Neural cell (in vitro differentiated cells): ENCODE data around the gene IRF3. TPM values are rescaled to one million over a fixed set of nuclear protein-coding genes. Genes with fewer than 3 reads are reported as not detected.

ENCODE experiments used
- H2AFZ ChIP-seq: fragments of 200-600, 300-800 bp; sonication (generic), shearing (Covaris generic); 2 replicates; pipeline ENCODE4 v1.6.0; 2014; ENCODE audit warnings: low read depth, mild to moderate bottlenecking, antibody characterized with exemption, low read length, moderate library complexity
- H3F3A ChIP-seq: fragments of 200-600 bp; shearing (Covaris generic); 2 replicates; pipeline ENCODE4 v1.6.1; 2016; ENCODE audit warnings: mild to moderate bottlenecking, moderate library complexity, mixed read lengths, antibody characterized with exemption, low read length; ENCODE audit not compliant: insufficient read depth, poor library complexity, severe bottlenecking
- H3K27ac ChIP-seq: fragments of 200-600, 300-800 bp; sonication (generic), shearing (Covaris generic); 2 replicates; pipeline ENCODE4 v1.5.1; 2014; ENCODE audit warnings: mild to moderate bottlenecking, low read length, moderate library complexity
- H3K27me3 ChIP-seq: fragments of 300-800, 200-600 bp; sonication (generic), shearing (Covaris generic); 2 replicates; pipeline ENCODE4 v1.6.0; 2014; ENCODE audit warnings: mild to moderate bottlenecking, low read depth, low read length, moderate library complexity; ENCODE audit not compliant: insufficient read depth
- H3K36me3 ChIP-seq: fragments of 300-800, 200-600 bp; sonication (generic), shearing (Covaris generic); 2 replicates; pipeline ENCODE4 v1.5.1; 2014; ENCODE audit warnings: mild to moderate bottlenecking, antibody characterized with exemption, low read length, moderate library complexity; ENCODE audit not compliant: insufficient read depth
- H3K4me2 ChIP-seq: fragments of 300-800, 200-600 bp; sonication (generic), shearing (Covaris generic); 2 replicates; pipeline ENCODE4 v1.6.0; 2014; ENCODE audit warnings: mild to moderate bottlenecking, low read length
- H3K4me3 ChIP-seq: fragments of 300-800, 200-600 bp; sonication (generic), shearing (Covaris generic); 2 replicates; pipeline ENCODE4 v1.5.1; 2014; ENCODE audit warnings: mild to moderate bottlenecking, low read length, moderate library complexity
- H3K79me2 ChIP-seq: fragments of 200-600 bp; shearing (Covaris generic); replicated peaks from 2 replicates; pipeline ENCODE4 v1.6.0; 2014; ENCODE audit warnings: mild to moderate bottlenecking, low read length, moderate library complexity; ENCODE audit not compliant: insufficient read depth
- H3K9ac ChIP-seq: fragments of 300-800, 200-600 bp; sonication (generic), shearing (Covaris generic); 2 replicates; pipeline ENCODE4 v1.6.1; 2016; ENCODE audit warnings: mild to moderate bottlenecking, low read length, mixed read lengths
- H3K9me2 ChIP-seq: fragments of 200-600 bp; shearing (Covaris generic); 2 replicates; pipeline ENCODE4 v1.6.1; 2016; ENCODE audit warnings: mild to moderate bottlenecking, low read length, mixed read lengths; ENCODE audit not compliant: insufficient read depth
- H3K9me3 ChIP-seq: fragments of 200-600, 300-800 bp; sonication (generic), shearing (Covaris generic); 2 replicates; pipeline ENCODE4 v1.6.1; 2016; ENCODE audit warnings: mild to moderate bottlenecking, mixed run types, low read length, moderate library complexity, mixed read lengths
- H4K20me1 ChIP-seq: fragments of 200-600 bp; shearing (Covaris generic); 2 replicates; pipeline ENCODE4 v1.6.1; 2016; ENCODE audit warnings: mild to moderate bottlenecking, mixed run types; ENCODE audit not compliant: insufficient read depth
- EP300 ChIP-seq: fragments of 450-650 bp; conservative IDR thresholded peaks from 2 replicates; pipeline ENCODE4 v1.6.1; 2014; ENCODE audit warnings: antibody characterized with exemption, mild to moderate bottlenecking, moderate library complexity; ENCODE audit not compliant: poor library complexity, severe bottlenecking
- EZH2 ChIP-seq: fragments of 200-600, 300-800 bp; shearing (Covaris generic), sonication (generic); IDR thresholded peaks from 2 replicates; pipeline ENCODE4 v1.6.1; 2014; ENCODE audit warnings: antibody characterized with exemption, low read length, borderline replicate concordance, mild to moderate bottlenecking; ENCODE audit not compliant: insufficient read depth, poor library complexity, severe bottlenecking
- MXI1 ChIP-seq: fragments of 450-650 bp; conservative IDR thresholded peaks from 2 replicates; pipeline ENCODE4 v1.6.1; 2014; ENCODE audit warnings: antibody characterized with exemption, mild to moderate bottlenecking; ENCODE audit not compliant: poor library complexity, severe bottlenecking
- POLR2AphosphoS5 ChIP-seq: IDR thresholded peaks from 2 replicates; pipeline ENCODE4 v1.6.1; 2012
- RAD21 ChIP-seq: fragments of 450-650 bp; conservative IDR thresholded peaks from 2 replicates; pipeline ENCODE4 v1.6.1; 2014; ENCODE audit warnings: antibody characterized with exemption, mild to moderate bottlenecking, moderate library complexity
- SMC3 ChIP-seq: fragments of 450-650 bp; conservative IDR thresholded peaks from 2 replicates; pipeline ENCODE4 v1.6.1; 2014; ENCODE audit warnings: antibody characterized with exemption, mild to moderate bottlenecking, moderate library complexity; ENCODE audit not compliant: poor library complexity
- TAF1 ChIP-seq: IDR thresholded peaks from 2 replicates; pipeline ENCODE4 v1.6.1; 2012; ENCODE audit warnings: low read depth
- polyA plus RNA-seq: library from polyadenylated mRNA; depleted of rRNA; stranded (reverse); fragments of >200 nt; gene quantifications from 2 replicates; pipeline ENCODE4 v1.2.3, GENCODE V29; 2014
- TF ChIP-seq, protein P1 (sequence below): fragments of 450-650 bp; IDR thresholded peaks from 2 replicates; pipeline ENCODE4 v1.5.1; 2014; ENCODE audit warnings: antibody characterized with exemption, mild to moderate bottlenecking, moderate library complexity; ENCODE audit not compliant: poor library complexity, severe bottlenecking
- TF ChIP-seq, protein P2 (sequence below): IDR thresholded peaks from 2 replicates; pipeline ENCODE4 v1.6.1; 2012; ENCODE audit warnings: borderline replicate concordance

IRF3 gene
- polyA plus RNA-seq, 1 donor from 2014 or later, result 39.4 TPM

DNA sequence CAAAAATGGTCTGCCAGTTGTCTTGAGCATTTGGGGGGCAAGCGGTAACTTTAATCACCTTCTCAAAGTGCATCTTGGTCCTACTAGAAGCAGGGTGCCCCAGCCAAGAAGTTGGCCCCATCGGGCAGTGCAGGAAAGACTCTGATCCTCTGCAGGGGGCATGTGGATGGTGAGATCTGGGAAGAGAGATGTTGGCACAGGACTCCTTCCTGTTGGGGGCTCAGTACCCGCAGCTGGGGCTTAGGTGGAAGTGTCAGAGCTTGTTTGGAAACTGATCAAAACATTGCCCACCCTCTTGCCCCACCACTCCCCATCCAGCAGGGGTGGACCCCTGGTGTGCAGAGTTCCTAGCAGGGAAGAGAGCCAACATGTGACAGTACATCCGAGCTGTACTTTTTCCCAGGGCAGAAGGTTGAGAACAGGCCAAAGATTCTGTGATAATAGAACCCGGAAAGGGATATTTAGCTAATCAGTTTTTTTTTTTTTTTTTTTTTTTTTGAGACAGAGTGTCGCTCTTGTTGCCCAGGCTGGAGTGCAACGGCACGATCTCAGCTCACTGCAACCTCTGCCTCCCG is 34.6 kb downstream of the IRF3 start:
- Histone ChIP-seq H3K9me2 (no peaks in the 10 kb centered on the region), H2AFZ (no peak overlapping the region), H3K36me3 (no peaks in the 10 kb centered on the region), H3K9me3 (no peaks in the 10 kb centered on the region), H3F3A (no peaks in the 10 kb centered on the region), H3K4me3 (no peak overlapping the region), H3K9ac (no peak overlapping the region), H3K79me2 (no peaks in the 10 kb centered on the region), H4K20me1 (no peaks in the 10 kb centered on the region), H3K27me3 (no peaks in the 10 kb centered on the region), H3K4me2 (no peak overlapping the region), H3K27ac (no peak overlapping the region)
- TF ChIP-seq POLR2AphosphoS5, result no peak
- TF ChIP-seq SMC3, result no peak
- no peak for TF ChIP-seq RAD21
- TF ChIP-seq TAF1, result no peak
- TF ChIP-seq EP300, result no peak
- TF ChIP-seq MXI1, result no peak
- TF ChIP-seq EZH2, result no peak
- TF ChIP-seq, protein P1, sequence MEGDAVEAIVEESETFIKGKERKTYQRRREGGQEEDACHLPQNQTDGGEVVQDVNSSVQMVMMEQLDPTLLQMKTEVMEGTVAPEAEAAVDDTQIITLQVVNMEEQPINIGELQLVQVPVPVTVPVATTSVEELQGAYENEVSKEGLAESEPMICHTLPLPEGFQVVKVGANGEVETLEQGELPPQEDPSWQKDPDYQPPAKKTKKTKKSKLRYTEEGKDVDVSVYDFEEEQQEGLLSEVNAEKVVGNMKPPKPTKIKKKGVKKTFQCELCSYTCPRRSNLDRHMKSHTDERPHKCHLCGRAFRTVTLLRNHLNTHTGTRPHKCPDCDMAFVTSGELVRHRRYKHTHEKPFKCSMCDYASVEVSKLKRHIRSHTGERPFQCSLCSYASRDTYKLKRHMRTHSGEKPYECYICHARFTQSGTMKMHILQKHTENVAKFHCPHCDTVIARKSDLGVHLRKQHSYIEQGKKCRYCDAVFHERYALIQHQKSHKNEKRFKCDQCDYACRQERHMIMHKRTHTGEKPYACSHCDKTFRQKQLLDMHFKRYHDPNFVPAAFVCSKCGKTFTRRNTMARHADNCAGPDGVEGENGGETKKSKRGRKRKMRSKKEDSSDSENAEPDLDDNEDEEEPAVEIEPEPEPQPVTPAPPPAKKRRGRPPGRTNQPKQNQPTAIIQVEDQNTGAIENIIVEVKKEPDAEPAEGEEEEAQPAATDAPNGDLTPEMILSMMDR, result no peak
- TF ChIP-seq, protein P2, sequence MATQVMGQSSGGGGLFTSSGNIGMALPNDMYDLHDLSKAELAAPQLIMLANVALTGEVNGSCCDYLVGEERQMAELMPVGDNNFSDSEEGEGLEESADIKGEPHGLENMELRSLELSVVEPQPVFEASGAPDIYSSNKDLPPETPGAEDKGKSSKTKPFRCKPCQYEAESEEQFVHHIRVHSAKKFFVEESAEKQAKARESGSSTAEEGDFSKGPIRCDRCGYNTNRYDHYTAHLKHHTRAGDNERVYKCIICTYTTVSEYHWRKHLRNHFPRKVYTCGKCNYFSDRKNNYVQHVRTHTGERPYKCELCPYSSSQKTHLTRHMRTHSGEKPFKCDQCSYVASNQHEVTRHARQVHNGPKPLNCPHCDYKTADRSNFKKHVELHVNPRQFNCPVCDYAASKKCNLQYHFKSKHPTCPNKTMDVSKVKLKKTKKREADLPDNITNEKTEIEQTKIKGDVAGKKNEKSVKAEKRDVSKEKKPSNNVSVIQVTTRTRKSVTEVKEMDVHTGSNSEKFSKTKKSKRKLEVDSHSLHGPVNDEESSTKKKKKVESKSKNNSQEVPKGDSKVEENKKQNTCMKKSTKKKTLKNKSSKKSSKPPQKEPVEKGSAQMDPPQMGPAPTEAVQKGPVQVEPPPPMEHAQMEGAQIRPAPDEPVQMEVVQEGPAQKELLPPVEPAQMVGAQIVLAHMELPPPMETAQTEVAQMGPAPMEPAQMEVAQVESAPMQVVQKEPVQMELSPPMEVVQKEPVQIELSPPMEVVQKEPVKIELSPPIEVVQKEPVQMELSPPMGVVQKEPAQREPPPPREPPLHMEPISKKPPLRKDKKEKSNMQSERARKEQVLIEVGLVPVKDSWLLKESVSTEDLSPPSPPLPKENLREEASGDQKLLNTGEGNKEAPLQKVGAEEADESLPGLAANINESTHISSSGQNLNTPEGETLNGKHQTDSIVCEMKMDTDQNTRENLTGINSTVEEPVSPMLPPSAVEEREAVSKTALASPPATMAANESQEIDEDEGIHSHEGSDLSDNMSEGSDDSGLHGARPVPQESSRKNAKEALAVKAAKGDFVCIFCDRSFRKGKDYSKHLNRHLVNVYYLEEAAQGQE, result no peak

DNA sequence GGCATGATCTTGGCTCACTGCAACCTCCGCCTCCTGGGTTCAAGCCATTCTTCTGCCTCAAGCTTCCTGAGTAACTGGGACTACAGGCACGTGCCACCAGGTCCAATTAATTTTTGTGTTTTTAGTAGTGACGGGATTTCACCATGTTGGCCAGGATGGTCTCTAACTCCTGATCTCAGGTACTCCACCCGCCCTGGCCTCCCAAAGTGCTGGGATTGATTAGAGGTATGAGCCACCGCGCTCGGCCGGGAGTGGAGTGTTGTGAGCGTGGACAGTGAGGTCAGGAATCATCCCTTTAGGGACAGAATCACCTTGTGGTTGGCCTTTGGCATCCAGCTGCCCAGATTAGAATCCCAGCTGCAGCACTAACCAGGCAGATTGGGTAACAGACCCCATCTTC is 36.0 kb downstream of the IRF3 start:
- TF ChIP-seq MXI1, result no peak
- no peak for TF ChIP-seq SMC3
- TF ChIP-seq, protein P1, result no peak
- TF ChIP-seq RAD21, result no peak
- TF ChIP-seq EZH2, result no peak
- TF ChIP-seq EP300, result no peak
- TF ChIP-seq POLR2AphosphoS5, result no peak
- no peak for TF ChIP-seq TAF1
- TF ChIP-seq, protein P2, result no peak
- no peak overlapping the region for H3K4me2 ChIP-seq
- H3K9ac ChIP-seq, result no peak overlapping the region
- no peak overlapping the region for H3K27ac ChIP-seq
- H3K9me2 ChIP-seq, result no peaks in the 10 kb centered on the region
- H3K36me3 ChIP-seq, result no peaks in the 10 kb centered on the region
- H3K79me2 ChIP-seq, result no peaks in the 10 kb centered on the region
- H2AFZ ChIP-seq, result no peak overlapping the region
- no peak overlapping the region for H3K4me3 ChIP-seq
- no peaks in the 10 kb centered on the region for H3K27me3 ChIP-seq
- H3F3A ChIP-seq, result no peaks in the 10 kb centered on the region
- no peaks in the 10 kb centered on the region for H4K20me1 ChIP-seq
- no peaks in the 10 kb centered on the region for H3K9me3 ChIP-seq
